Progenitor cell of endocrine pancreas (in vitro differentiated cells): ENCODE measurements around the gene TPD52L1. TPM values are rescaled to one million over a fixed set of nuclear protein-coding genes. Genes with fewer than 3 reads are reported as not detected.

Source experiments
- DNase-seq: peaks from one replicate; pipeline ENCODE4 v3.0.0; 2021; ENCODE audit warnings: low spot score; ENCODE audit not compliant: unreplicated experiment
- H3K27ac Mint-ChIP-seq: 2 replicates; pipeline ENCODE4 v1.8.0; 2021; ENCODE audit warnings: mild to moderate bottlenecking, moderate library complexity, mixed read lengths
- H3K27me3 Mint-ChIP-seq: 2 replicates; pipeline ENCODE4 v1.8.0; 2021; ENCODE audit warnings: mixed read lengths
- H3K36me3 Mint-ChIP-seq: 2 replicates; pipeline ENCODE4 v1.8.0; 2022; ENCODE audit warnings: mixed read lengths; ENCODE audit not compliant: insufficient read depth
- H3K4me1 Mint-ChIP-seq: 2 replicates; pipeline ENCODE4 v1.8.0; 2021; ENCODE audit warnings: low read depth, mixed read lengths
- H3K4me3 Mint-ChIP-seq: 2 replicates; pipeline ENCODE4 v1.8.0; 2021; ENCODE audit warnings: low read depth, mild to moderate bottlenecking, moderate library complexity, mixed read lengths
- H3K9me3 Mint-ChIP-seq: 2 replicates; pipeline ENCODE4 v1.8.0; 2021; ENCODE audit warnings: low read depth, mixed read lengths
- total RNA-seq: library from RNA; stranded (reverse); gene quantifications from 2 replicates; pipeline ENCODE4 v1.2.1, GENCODE V29; 2021
- TF ChIP-seq, protein P1 (sequence below): fragments of 200-600 bp; sonication (generic); IDR thresholded peaks from one replicate; pipeline ENCODE4 v1.5.0; 2021; ENCODE audit warnings: antibody characterized with exemption, mild to moderate bottlenecking; ENCODE audit not compliant: unreplicated experiment

TPD52L1 gene
- total RNA-seq, 1 donor from 2014 or later, result 33.8 TPM

- H3K27me3 Mint-ChIP-seq, result no peaks in the 10 kb centered on the region
- no peak overlapping the region for H3K4me3 Mint-ChIP-seq
- TF ChIP-seq, protein P1, sequence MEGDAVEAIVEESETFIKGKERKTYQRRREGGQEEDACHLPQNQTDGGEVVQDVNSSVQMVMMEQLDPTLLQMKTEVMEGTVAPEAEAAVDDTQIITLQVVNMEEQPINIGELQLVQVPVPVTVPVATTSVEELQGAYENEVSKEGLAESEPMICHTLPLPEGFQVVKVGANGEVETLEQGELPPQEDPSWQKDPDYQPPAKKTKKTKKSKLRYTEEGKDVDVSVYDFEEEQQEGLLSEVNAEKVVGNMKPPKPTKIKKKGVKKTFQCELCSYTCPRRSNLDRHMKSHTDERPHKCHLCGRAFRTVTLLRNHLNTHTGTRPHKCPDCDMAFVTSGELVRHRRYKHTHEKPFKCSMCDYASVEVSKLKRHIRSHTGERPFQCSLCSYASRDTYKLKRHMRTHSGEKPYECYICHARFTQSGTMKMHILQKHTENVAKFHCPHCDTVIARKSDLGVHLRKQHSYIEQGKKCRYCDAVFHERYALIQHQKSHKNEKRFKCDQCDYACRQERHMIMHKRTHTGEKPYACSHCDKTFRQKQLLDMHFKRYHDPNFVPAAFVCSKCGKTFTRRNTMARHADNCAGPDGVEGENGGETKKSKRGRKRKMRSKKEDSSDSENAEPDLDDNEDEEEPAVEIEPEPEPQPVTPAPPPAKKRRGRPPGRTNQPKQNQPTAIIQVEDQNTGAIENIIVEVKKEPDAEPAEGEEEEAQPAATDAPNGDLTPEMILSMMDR, result no peak
- peaks cover 25% of the 10 kb centered on the region for H3K36me3 Mint-ChIP-seq
- H3K4me1 Mint-ChIP-seq, result no peaks in the 10 kb centered on the region
- DNase-seq, result no peak
- H3K27ac Mint-ChIP-seq, result no peak overlapping the region
- H3K9me3 Mint-ChIP-seq, result peaks cover 36% of the 10 kb centered on the region
Measured at GRCh38 chr6:125245109-125245508, 91.5 kb downstream of the TPD52L1 start.

GRCh38 chr6:125245523-125246264 lies 92.1 kb downstream of the TPD52L1 start:
- Mint-ChIP-seq H3K36me3 (peaks cover 21% of the 10 kb centered on the region), H3K27me3 (no peaks in the 10 kb centered on the region), H3K4me1 (no peaks in the 10 kb centered on the region), H3K9me3 (peaks cover 31% of the 10 kb centered on the region), H3K27ac (no peak overlapping the region), H3K4me3 (no peak overlapping the region)
- DNase-seq, result no peak
- TF ChIP-seq, protein P1, result no peak

DNA sequence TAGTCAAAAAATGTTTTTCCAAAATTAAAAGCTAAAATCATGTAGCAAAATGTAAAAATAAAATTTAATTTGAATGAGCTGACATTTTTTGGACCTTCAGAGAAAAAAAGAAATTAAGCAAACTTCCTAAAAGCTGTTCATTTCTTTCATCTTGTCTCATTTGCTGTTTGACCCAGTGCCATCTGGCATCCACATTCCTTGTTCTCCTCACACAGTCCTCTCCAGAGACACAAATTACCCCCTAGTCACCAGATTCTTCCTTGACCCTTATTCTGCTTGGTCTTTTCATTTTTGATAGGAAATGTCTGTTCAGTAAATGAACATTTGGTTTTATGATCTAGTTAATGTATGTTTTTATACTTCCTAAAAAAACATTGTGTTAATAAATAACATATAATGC lies 93.0 kb downstream of the TPD52L1 start:
- peaks cover 22% of the 10 kb centered on the region for H3K9me3 Mint-ChIP-seq
- DNase-seq, result no peak
- TF ChIP-seq, protein P1, result no peak
- no peak overlapping the region for H3K4me3 Mint-ChIP-seq
- H3K27me3 Mint-ChIP-seq, result no peaks in the 10 kb centered on the region
- no peaks in the 10 kb centered on the region for H3K4me1 Mint-ChIP-seq
- H3K36me3 Mint-ChIP-seq, result peaks cover 13% of the 10 kb centered on the region
- no peak overlapping the region for H3K27ac Mint-ChIP-seq

GRCh38 chr6:125248136-125248535 lies 94.6 kb downstream of the TPD52L1 start:
- H3K27me3 Mint-ChIP-seq, result no peaks in the 10 kb centered on the region
- H3K4me1 Mint-ChIP-seq, result peaks cover 5% of the 10 kb centered on the region
- H3K27ac Mint-ChIP-seq, result no peak overlapping the region
- no peak for DNase-seq
- H3K9me3 Mint-ChIP-seq, result peaks cover 7% of the 10 kb centered on the region
- H3K4me3 Mint-ChIP-seq, result no peak overlapping the region
- H3K36me3 Mint-ChIP-seq, result peaks cover 2% of the 10 kb centered on the region
- TF ChIP-seq, protein P1, result no peak

DNA sequence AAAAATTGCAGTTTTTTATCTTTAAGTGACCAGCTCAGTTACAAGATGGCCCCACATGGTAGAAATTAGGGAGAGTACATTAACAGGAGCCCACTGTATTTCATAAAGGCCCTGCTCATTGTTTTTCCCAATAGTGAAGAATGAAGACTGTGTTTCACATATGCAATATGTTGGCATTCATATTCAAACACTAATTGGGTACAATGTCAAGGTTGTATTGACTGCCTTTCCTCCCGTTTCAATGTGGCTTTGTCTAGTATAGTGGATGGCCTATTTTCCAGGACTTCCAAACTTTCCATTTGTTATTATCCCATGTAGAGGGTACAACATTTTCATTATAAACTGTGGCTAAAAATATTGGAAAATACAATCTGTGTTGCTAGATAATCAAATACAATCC lies 96.9 kb downstream of the TPD52L1 start:
- H3K9me3 Mint-ChIP-seq, result no peaks in the 10 kb centered on the region
- H3K36me3 Mint-ChIP-seq, result no peaks in the 10 kb centered on the region
- no peak overlapping the region for H3K4me3 Mint-ChIP-seq
- no peak for DNase-seq
- no peaks in the 10 kb centered on the region for H3K27me3 Mint-ChIP-seq
- H3K27ac Mint-ChIP-seq, result no peak overlapping the region
- H3K4me1 Mint-ChIP-seq, result peaks cover 5% of the 10 kb centered on the region
- TF ChIP-seq, protein P1, result no peak
